ENCODE results near the gene MAPK12. TPM values are rescaled to one million over a fixed set of nuclear protein-coding genes. Genes with fewer than 3 reads are reported as not detected.

Gene MAPK12
- total and polyA plus RNA-seq, 2 of the 8 experiments (the other 6 are each of a cell fraction or from before 2014, with no cell fraction given): 17.3 to 20.3 TPM

GRCh38 chr22:50257451-50258360 is 3.8 kb downstream of the MAPK12 start:
- H2BK120ac ChIP-seq (replicated peaks; ENCODE audit: low read depth, low read length): no peak overlapping the region
- no peak overlapping the region for H3K56ac ChIP-seq (replicated peaks; ENCODE audit: insufficient read length, low read depth, low read length)
- WGBS, 2 experiments (ENCODE audit: extremely low coverage in 1 of 2, insufficient coverage in 1 of 2, insufficient read length in 1 of 2, insufficient replicate concordance in 2 of 2, low coverage in 1 of 2, low lambda C conversion rate in 2 of 2, missing lambda C conversion rate in 1 of 2): 87% methylated on average over 19 of the region's 31 CpGs; no CpG with 5 or more reads in 1 of the 2 experiments
- no peak overlapping the region for H3K4me3 ChIP-seq (ENCODE audit: extremely low read depth in 1 of 4, insufficient read depth in 2 of 4, low read depth in 3 of 4, low read length in 4 of 4)
- H3K79me1 ChIP-seq (ENCODE audit: low read depth, low read length): no peaks in the 10 kb centered on the region
- no peak overlapping the region for H3K4me2 ChIP-seq (ENCODE audit: insufficient read depth in 1 of 2, low read depth in 2 of 2, low read length in 2 of 2)
- H2AFZ ChIP-seq (ENCODE audit: low read length): no peak overlapping the region
- H3K36me3 ChIP-seq (ENCODE audit: control insufficient read depth in 2 of 4, insufficient read depth in 4 of 4, low read length in 3 of 4): no peaks in the 10 kb centered on the region
- H2BK20ac ChIP-seq (ENCODE audit: low read length): no peak overlapping the region
- no peak overlapping the region for H3K4ac ChIP-seq (replicated peaks; ENCODE audit: insufficient read length, low read depth, low read length)
- no peak for FAIRE-seq
- H3K23ac ChIP-seq (ENCODE audit: insufficient read length): no peak overlapping the region
- H3K27ac ChIP-seq (ENCODE audit: low read depth, low read length): no peak overlapping the region
- H3K14ac ChIP-seq (ENCODE audit: insufficient read length): no peak overlapping the region
- H4K91ac ChIP-seq (replicated peaks; ENCODE audit: insufficient read length, low read length): no peak overlapping the region
- H2BK5ac ChIP-seq (ENCODE audit: low read depth, low read length): no peak overlapping the region
- H3K18ac ChIP-seq (ENCODE audit: extremely low read depth, low read length): no peak overlapping the region
- no peaks in the 10 kb centered on the region for H3K9me3 ChIP-seq (ENCODE audit: insufficient read depth in 2 of 2, low read depth in 1 of 2, low read length in 1 of 2)
- ChIA-PET CTCF (ENCODE audit: partially characterized antibody) (interaction anchor here (1.0 kb wide), 1 partner anchor 16 kb away, joined by 3 read pairs; no protein-coding TSS in a partner anchor), POLR2A (ENCODE audit: partially characterized antibody) (no interaction called here)
- DNase-seq (ENCODE audit: low read depth in 1 of 2, low spot score in 2 of 2): no peak
- H4K5ac ChIP-seq (ENCODE audit: insufficient read length, low read depth, low read length): no peak overlapping the region
- no peak overlapping the region for H2BK15ac ChIP-seq (ENCODE audit: low read length)
- no peak for TF ChIP-seq SUZ12 (IDR thresholded peaks at IDR 0.05; ENCODE audit: low read length)
- TF ChIP-seq CBX8 (IDR thresholded peaks at IDR 0.05; ENCODE audit: borderline replicate concordance, low read depth, low read length): no peak
- no peak for TF ChIP-seq EGR1 (IDR thresholded peaks at IDR 0.05; ENCODE audit: borderline replicate concordance, low read depth, low read length)
- TF ChIP-seq CEBPB (IDR thresholded peaks at IDR 0.05; ENCODE audit: low read depth, low read length): no peak
- TF ChIP-seq GTF2F1 (IDR thresholded peaks at IDR 0.05; ENCODE audit: borderline replicate concordance, low read depth, low read length): no peak
- TF ChIP-seq MAFK (IDR thresholded peaks at IDR 0.05; ENCODE audit: low read depth, low read length): no peak
- TF ChIP-seq RXRA (IDR thresholded peaks at IDR 0.05; ENCODE audit: insufficient read depth, low read depth, low read length): no peak
- H4K8ac ChIP-seq (ENCODE audit: extremely low read depth, insufficient read depth, low read length): no peak overlapping the region; the same call in none of the 2 replicates
- H3K23me2 ChIP-seq (ENCODE audit: low read depth, low read length): peaks cover 6% of the 10 kb centered on the region; the same call in 1 of the 2 replicates
- H3K9ac ChIP-seq (replicated peaks in 1 of 4; ENCODE audit: extremely low read depth in 1 of 4, low read depth in 3 of 4, low read length in 3 of 4): no peak overlapping the region
- H3K27me3 ChIP-seq (replicated peaks in 1 of 4; ENCODE audit: control insufficient read depth in 3 of 4, extremely low read depth in 1 of 4, insufficient read depth in 3 of 4, low read length in 3 of 4): peaks cover 1 to 20% (median 16%) of the 10 kb centered on the region in 4 experiments; a peak in 6 of 7 replicates
- no peak overlapping the region for H2AK5ac ChIP-seq (ENCODE audit: low read depth, low read length)
- H3K79me2 ChIP-seq (ENCODE audit: control insufficient read depth in 1 of 2, insufficient read depth in 2 of 2, low read length in 2 of 2): no peaks in the 10 kb centered on the region
- peaks cover 5 to 12% of the 10 kb centered on the region in 2 experiments for H4K20me1 ChIP-seq (replicated peaks in 1 of 2; ENCODE audit: control insufficient read depth in 1 of 2, insufficient read depth in 2 of 2, low read length in 2 of 2)
- H2BK12ac ChIP-seq (ENCODE audit: low read depth, low read length): no peak overlapping the region
- H3K4me1 ChIP-seq (replicated peaks in 1 of 4; ENCODE audit: control insufficient read depth in 3 of 4, insufficient read depth in 4 of 4, low read length in 3 of 4): peaks cover 0 to 16% (median 10%) of the 10 kb centered on the region in 4 experiments; a peak in 6 of 7 replicates

Data from H1 (cell line).